ENCODE data around the gene CHST15.

DNA sequence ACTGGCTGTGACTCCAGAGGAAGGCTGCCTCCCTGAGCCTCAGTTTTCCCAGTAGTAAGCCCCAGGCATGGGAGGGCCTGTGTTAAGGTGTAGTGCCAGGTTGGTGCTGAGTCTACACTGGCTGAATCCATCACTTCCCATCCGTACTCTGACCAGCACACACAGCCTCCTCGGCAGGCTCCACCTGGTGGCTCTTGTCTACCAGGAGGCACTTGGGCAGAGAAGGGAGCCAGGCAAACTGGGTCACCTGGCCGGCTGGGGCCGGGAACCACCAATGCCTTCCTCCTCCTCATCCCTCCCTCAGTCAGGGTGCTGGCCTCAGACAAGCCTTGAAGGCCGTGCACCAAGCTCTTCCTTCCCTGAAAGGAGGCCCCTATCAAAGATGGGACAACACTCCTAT, 75.7 kb downstream of the CHST15 start:
- TF ChIP-seq, protein P1, sequence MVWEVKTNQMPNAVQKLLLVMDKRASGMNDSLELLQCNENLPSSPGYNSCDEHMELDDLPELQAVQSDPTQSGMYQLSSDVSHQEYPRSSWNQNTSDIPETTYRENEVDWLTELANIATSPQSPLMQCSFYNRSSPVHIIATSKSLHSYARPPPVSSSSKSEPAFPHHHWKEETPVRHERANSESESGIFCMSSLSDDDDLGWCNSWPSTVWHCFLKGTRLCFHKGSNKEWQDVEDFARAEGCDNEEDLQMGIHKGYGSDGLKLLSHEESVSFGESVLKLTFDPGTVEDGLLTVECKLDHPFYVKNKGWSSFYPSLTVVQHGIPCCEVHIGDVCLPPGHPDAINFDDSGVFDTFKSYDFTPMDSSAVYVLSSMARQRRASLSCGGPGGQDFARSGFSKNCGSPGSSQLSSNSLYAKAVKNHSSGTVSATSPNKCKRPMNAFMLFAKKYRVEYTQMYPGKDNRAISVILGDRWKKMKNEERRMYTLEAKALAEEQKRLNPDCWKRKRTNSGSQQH (CRISPR knock-in tag; IDR thresholded peaks at IDR 0.05; ENCODE audit: low read depth): no peak
- TF ChIP-seq, protein P2, sequence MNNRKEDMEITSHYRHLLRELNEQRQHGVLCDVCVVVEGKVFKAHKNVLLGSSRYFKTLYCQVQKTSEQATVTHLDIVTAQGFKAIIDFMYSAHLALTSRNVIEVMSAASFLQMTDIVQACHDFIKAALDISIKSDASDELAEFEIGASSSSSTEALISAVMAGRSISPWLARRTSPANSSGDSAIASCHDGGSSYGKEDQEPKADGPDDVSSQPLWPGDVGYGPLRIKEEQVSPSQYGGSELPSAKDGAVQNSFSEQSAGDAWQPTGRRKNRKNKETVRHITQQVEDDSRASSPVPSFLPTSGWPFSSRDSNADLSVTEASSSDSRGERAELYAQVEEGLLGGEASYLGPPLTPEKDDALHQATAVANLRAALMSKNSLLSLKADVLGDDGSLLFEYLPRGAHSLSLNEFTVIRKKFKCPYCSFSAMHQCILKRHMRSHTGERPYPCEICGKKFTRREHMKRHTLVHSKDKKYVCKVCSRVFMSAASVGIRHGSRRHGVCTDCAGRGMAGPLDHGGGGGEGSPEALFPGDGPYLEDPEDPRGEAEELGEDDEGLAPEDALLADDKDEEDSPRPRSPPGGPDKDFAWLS (CRISPR knock-in tag; IDR thresholded peaks at IDR 0.05; ENCODE audit: borderline replicate concordance): no peak
- TF ChIP-seq, protein P3, sequence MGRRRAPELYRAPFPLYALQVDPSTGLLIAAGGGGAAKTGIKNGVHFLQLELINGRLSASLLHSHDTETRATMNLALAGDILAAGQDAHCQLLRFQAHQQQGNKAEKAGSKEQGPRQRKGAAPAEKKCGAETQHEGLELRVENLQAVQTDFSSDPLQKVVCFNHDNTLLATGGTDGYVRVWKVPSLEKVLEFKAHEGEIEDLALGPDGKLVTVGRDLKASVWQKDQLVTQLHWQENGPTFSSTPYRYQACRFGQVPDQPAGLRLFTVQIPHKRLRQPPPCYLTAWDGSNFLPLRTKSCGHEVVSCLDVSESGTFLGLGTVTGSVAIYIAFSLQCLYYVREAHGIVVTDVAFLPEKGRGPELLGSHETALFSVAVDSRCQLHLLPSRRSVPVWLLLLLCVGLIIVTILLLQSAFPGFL (CRISPR knock-in tag; IDR thresholded peaks at IDR 0.05): no peak
- no peak for TF ChIP-seq TAF15 (IDR thresholded peaks at IDR 0.05; ENCODE audit: low read depth, low read length, poor library complexity, severe bottlenecking)
- TF ChIP-seq CENPX (CRISPR knock-in tag; IDR thresholded peaks at IDR 0.05): no peak
- TF ChIP-seq KAT7 (CRISPR knock-in tag; IDR thresholded peaks at IDR 0.05; ENCODE audit: borderline replicate concordance): no peak
- TF ChIP-seq NCOR1 (IDR thresholded peaks at IDR 0.05; ENCODE audit: borderline replicate concordance, low read length): no peak
- TF ChIP-seq, protein P4, sequence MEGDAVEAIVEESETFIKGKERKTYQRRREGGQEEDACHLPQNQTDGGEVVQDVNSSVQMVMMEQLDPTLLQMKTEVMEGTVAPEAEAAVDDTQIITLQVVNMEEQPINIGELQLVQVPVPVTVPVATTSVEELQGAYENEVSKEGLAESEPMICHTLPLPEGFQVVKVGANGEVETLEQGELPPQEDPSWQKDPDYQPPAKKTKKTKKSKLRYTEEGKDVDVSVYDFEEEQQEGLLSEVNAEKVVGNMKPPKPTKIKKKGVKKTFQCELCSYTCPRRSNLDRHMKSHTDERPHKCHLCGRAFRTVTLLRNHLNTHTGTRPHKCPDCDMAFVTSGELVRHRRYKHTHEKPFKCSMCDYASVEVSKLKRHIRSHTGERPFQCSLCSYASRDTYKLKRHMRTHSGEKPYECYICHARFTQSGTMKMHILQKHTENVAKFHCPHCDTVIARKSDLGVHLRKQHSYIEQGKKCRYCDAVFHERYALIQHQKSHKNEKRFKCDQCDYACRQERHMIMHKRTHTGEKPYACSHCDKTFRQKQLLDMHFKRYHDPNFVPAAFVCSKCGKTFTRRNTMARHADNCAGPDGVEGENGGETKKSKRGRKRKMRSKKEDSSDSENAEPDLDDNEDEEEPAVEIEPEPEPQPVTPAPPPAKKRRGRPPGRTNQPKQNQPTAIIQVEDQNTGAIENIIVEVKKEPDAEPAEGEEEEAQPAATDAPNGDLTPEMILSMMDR (CRISPR knock-in tag; IDR thresholded peaks at IDR 0.05): peak; percentile 26
- no peak for TF ChIP-seq EP300 (IDR thresholded peaks at IDR 0.05; ENCODE audit: low read depth in 2 of 2, low read length in 2 of 2)
- no peak for TF ChIP-seq EP300 (CRISPR knock-in tag; IDR thresholded peaks at IDR 0.05; ENCODE audit: borderline replicate concordance)
- no peak for TF ChIP-seq CHD2 (IDR thresholded peaks at IDR 0.05; ENCODE audit: low read depth, low read length)
- TF ChIP-seq, protein P5, sequence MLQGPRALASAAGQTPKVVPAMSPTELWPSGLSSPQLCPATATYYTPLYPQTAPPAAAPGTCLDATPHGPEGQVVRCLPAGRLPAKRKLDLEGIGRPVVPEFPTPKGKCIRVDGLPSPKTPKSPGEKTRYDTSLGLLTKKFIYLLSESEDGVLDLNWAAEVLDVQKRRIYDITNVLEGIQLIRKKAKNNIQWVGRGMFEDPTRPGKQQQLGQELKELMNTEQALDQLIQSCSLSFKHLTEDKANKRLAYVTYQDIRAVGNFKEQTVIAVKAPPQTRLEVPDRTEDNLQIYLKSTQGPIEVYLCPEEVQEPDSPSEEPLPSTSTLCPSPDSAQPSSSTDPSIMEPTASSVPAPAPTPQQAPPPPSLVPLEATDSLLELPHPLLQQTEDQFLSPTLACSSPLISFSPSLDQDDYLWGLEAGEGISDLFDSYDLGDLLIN (CRISPR knock-in tag; IDR thresholded peaks at IDR 0.05; ENCODE audit: borderline replicate concordance): no peak
- no peak for TF ChIP-seq ZNF780A (CRISPR knock-in tag; IDR thresholded peaks at IDR 0.05)

Measured in HepG2 (cell line).